ENCODE measurements around the gene ZDHHC14.
"Not testable (repeated sequence)": the region's sequence is repeated elsewhere in the genome, so short reads cannot be mapped to it uniquely, and the experiment has no call there.

Gene ZDHHC14

DNA sequence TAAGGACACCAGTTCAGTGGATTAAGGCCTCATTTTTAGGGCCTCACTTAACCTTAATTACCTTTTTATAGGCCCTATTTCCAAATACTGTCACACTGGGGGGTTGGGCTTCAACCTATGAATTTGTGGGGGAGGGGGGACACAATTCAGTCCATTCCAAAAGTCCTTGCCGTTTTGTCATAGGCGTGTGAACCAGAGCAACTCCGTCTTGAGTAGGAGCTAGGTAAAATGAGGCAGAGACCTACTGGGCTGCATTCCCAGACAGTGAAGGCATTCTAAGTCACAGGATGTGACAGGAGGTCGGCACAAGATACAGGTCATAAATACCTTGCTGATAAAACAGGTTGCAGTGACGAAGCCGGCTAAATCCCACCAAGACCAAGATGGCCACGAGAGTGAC lies 328.6 kb downstream of the ZDHHC14 start:
- DNase-seq: no peak

DNA sequence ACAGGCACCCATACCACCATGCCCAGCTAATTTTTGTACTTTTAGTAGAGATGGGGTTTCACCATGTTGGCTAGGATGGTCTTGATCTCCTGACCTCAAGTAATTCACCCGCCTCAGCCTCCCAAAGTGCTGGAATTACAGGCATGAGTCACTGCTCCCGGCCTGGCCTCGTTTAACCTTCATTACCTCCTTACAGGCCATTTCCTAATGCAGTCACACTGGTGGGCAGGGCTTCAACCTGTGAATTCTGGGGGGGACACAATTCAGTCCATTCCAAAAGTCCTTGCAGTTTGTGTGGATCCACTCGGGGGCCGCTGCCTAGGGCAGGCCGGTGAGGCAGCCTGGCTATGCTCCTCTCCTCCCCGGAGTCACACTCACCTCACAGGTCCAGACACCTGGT lies 329.6 kb downstream of the ZDHHC14 start:
- DNase-seq: no peak

DNA sequence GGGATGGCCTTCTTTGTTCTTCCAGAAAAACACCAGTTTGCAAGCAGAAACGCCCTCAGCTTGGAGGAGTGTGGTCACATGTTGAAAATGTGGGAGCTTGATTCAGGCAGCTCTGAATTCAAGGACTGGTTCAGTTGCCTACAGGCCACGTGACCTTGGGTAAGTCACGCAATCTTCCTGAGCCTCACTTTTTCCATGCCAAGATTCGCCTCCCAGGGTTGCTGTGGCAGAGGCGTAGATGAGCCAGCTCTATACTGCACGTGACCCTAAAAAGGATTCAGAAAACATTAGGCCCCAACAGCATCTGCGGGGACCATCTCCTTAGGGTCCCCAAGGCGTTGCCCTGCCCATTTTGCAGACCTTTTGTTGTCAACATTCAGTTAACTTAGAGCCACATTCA lies 330.1 kb downstream of the ZDHHC14 start:
- DNase-seq: no peak

DNA sequence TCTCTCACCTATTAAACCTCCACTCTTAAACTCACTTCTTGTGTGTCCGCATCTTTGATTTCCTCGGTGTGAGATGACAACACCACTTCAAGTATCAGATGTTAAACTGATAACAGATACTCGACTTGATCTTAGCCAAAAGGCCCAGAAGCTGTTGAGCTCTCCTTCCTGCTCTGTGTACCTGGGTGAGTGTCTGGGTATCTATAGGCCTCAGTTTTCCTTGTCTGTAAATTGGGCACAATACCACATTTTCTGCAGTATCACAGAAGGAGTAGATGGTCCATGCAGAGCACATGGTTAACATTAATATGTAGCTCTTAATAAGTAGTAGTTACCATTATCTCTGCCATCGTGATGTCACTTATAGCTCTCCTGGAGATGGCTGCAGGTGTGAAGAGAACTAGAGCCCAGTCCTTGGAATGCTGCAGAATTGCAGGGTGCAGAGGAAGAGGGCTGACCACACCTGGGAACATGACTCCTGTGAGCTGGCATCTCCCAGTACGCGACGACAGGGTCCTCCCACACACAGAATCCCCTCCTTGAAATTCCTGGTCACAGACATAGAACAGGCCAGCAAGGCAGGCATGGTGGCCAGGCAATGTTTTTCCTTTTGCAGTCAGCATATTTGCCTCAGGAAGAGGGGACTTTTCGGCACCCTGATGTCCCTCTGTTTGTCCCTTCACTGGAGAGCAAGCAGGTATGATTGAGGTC lies 331.8 kb downstream of the ZDHHC14 start:
- DNase-seq: no peak

DNA sequence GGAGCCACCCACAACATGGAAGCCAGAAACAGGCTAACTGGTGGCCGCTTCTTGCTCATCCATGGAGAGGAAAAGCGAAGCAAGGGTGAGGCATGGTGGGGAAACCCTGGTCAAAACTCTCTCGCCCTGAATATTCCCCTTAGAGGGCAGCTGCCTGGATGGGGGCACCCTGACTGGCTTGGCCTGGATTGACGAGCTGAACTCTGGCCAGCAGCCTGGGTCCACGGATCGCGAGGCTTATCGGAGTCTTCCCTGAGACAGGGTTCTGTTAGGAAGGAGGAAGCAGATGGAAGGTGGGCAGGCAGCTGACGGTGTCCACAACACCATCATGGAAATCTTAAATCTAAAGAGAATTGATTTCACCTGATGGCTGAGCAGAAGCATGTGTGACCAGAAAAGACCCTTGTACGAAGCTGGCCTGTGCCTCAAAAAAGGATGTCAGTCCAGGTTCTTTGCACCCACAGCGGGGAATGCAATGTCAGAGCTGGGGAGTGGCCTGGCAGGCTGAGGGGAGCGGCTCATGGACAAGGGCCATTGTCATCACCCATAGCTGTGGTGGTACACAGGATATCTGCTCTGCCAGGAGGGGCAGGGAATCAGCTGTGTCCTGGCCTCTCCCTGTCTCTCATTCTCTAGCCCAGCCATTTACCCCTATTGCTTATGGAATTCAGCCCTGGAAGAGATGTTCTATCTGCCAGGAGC lies 332.6 kb downstream of the ZDHHC14 start:
- no peak for DNase-seq

DNA sequence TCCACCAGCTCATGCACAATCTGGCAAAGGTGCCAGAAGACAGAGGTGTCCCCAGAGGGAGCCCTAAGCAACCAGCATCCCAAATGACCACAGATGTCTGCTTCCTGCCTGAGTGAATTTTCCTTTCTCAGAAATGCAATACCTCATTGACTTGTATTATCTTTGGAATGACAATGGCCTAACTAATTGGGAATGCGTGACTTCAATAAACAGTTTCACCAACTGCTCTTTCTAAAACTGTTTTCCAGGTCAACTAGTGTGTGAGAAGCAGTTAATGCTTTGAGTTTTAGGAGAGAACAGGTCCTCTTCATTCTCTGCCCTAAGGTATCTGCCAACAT lies 333.1 kb downstream of the ZDHHC14 start:
- DNase-seq: no peak

DNA sequence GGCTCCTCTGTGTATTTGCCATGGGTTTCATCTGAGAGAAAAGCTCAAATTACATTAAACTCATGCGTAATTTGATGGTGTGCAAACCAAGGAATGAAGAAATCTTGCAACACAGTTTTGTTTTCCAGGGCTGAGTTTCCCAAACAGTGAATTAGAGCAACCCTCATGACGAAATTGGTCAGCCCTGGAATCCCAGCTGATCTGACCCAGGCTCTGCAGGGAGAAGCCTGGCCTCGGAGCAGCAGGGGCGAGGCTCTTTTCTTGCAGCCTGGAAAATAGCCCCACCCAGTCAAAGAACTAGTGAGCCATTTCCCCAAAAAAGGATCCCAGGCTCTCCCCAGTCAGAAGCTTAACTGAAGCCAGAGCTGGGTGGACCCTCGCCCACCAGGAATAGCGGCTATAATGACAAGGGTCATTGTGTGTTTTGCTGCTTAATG lies 334.8 kb downstream of the ZDHHC14 start:
- no peak for DNase-seq

DNA sequence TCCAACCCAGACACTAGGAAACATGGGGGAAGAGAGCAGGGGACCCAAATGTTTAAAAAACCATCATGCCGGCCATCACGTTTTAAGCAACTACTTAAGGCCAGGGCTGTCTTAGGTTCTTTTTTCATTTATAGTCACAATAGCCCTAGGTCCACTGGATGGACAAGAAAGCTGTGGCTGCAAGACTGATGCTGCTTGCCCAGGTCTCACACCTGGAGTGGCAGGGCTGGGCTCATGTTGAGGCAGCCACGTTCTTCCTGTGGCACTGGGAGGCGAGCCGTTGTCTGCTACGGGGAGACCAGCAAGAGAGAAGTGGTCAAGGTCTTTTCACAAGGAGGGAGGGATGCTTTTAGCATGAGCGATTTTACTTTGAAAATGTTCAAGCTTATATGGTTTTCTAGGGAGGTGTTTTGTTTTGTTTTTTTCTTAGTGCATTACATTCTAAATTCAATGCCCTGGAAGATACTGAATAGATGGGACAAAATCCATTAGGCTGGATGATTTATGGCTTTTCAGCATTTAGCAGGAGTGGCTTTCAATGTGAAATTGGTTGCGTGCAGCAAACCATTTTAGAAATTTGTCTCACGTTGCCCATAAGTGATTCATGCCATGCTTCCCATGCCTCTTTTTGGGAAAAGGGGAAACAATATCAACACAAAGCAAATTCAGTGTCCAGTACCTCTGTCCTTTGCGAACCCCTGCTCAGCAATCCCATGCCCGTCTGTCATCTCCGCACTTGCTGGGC lies 335.4 kb downstream of the ZDHHC14 start:
- DNase-seq: no peak

DNA sequence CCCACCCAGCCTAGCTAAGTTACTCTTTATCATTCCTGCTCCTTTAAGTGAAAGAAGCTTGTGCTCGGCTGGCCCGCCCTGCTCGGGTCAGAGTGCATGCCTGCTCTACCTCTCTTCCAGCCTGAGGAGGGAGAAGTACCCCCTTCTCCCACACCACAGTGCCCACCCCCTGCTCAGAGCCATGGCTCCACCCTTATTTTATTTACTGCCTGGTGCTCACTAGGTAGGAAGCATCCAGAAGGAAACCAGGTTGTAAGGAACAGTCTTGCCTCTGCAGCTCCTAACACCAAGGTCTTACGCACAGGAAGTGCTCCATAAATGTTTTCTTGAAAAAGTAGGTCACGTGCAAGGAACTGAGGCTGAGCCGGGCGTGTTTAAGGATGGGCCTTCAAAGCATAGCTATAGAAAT lies 336.4 kb downstream of the ZDHHC14 start:
- DNase-seq: no peak

DNA sequence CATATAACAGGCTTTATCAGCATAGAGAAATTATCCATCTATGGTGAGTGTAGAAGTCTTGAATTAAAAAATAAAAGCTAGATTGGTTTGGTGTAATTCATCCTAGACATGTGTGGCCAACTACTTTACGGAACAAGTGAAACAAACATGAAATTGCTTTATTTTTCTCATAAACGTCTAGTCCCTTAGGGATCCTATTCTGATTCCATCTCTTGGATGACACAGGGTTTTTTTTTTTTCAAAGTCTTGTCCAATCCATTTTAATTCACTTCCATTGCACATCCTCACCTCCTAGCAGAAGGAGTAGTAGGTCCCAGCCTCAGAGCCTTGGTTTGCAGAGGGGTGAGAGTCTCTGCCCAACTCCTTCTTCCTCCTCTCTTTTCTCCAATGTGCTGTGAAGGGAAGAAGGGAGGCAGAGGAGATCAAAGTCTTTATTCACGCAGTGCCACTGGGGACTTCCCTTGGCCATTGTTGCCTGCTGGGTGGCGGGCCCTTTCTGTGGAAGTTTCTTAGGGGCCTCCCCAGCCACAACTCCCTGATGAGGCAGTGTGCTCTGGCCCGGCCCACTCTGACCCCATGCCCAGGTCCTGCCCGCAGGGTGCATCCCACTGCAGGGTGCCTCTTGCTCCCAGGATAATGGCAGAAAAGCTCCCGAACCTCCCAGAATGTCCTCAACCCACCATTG lies 337.7 kb downstream of the ZDHHC14 start:
- DNase-seq: no peak

DNA sequence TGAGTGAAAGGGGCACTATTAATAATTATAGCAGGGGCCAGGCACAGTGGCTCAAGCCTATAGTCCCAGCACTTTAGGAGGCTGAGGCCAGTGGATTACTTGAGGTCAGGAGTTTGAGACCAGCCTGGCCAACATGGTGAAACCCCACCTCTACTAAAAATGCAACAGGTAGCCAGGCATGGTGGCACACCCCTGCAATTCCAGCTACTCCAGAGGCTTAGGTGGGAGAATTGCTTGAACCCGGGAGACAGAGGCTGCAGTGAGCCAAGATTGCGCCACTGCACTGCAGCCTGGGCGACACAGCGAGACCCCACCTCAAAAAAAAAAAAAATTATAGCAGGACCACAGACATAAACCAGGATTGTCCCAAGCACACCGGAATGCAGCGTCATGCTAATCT lies 340.0 kb downstream of the ZDHHC14 start:
- DNase-seq: not testable (repeated sequence)

DNA sequence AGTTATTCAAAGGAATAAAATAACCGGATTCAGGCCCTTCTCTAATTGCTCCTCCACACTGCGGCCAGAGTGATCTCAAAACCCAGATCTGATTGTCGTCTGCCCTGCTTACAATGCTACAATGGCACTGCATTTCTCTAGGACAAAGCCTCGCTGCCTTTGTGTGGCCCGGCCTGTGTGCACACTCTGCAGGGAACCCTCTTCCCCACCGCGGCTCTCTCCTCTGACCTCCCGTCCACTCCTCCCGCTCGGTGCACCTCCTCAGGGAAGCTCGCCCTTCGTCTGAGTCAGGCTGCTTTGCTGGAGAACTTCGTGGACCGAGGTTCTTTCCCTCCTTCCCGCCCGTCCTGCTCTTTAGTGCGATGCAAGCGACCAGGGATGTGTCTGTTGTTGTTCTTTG lies 340.4 kb downstream of the ZDHHC14 start:
- no peak for DNase-seq

DNA sequence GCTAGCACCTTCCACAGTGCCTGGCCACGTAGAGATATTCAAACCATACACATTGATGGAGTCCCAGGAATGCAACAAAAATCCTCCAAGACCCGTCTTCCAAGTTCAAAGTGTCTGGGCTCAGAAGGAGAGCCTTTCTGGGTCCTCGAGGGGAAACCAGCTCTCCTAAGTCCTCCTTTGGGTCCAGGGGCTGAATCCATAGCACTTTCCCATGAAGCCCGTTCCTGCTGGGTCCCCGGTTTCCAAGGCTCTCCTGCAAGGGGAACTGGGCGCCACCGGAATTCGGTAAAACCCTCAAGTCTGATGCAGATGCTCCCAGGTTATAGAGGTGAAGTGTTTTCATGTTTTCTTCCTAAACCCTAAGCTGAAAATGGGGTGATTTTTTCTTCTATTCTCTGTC lies 340.8 kb downstream of the ZDHHC14 start:
- DNase-seq: no peak

DNA sequence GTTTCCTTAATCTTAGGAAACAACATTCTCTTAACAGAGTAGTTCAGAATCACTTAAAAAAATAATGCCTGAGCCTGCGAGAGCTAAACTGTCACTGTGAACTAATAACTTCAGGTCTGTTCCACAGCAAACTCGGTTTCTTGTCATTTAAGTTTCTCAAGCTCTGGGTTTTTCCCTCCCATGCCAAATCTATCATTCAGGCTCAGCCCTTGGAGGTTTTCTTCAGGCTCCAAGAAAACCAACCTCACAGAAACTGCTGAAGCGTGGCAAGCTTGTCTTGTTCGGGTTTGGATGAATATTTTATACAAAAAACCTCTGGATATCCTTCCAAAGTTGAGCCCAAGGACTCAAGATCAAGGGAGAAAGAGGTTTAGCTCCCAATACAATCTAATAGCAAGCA lies 342.4 kb downstream of the ZDHHC14 start:
- DNase-seq: no peak

DNA sequence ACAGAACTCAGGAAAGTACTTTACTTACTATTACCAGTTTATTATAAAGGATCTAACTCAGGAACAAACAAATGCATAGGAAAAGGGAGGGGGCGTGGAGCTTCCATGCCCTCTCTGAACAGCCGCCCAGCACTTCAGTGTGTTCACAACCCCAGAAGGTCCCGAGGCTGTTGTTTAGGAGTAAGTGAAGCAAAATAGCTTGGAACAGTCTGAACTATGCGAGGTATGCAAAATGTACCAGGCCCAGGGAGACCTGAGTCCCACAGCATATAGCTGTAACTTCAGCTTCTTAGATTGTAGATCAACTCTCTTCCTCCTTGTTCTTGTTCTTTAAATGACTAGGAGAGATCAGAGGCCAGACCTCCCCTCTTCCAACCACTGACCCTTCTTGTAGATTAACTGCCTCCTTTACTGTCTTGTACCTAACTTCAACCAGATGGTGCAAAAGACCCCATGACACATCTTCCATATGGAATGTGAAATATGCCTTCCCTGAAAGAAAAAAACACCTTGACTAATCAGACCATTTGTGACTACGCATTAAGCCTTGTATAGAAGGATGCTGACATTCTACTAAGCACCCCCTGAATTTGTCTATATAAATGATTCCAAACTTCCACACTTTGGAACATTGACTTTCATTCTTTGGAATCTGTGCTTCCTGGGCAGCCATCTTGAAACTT lies 343.3 kb downstream of the ZDHHC14 start:
- DNase-seq: no peak

DNA sequence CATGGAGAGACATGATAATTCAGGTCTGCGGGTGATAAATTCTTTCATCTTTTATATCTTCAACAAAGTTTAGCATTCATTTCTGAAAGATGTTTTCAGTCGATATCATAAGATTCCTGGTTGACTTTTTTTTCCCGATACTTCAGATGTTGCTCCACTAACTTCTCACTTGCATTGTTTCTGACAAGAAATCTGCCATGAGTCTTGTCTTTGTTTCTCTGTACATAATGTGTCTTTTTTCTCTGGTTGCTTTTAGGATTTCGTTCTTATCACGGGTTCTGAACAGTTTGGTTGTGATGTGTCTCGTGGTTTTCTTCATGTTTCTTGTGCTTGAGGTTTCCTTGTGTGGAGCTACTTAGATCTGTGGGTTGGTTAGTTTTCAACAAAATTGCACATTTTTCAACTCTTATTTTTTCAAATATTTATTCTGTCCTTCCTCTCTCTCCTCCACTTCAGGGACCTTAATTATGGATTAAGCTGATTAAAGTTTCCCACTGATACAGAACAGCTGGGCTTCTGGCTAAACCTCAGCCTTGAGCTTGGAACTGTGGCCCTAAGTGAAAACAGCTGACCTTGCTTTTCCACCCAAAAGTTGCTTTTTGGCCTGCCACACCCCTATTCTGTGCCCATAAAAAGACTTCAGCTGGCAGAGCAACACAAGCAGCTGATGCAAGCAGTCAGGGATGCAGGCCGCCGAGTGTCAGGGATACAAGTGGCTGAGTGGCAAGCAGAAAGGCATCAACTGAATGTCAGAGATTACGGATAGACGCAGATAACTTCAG lies 344.2 kb downstream of the ZDHHC14 start:
- no peak for DNase-seq

DNA sequence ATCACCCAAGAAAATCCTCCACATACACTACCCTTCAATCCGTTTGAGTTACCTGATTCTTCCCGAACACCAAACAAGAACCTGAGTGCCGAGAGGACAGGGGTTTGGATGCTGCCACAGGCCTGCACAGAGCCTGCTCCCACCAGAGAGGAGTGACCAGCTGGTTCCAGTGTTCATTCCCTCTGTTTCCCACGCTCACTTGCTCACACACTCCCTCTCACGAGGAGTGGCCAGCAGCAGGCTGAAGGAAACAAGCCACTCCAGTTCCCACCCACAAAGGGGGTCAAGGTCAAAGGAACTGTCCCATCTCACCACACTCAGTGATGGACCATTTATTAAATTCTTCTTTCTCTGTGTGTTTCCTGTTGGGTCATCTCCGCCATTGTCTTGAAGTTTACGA lies 344.8 kb downstream of the ZDHHC14 start:
- DNase-seq: no peak

DNA sequence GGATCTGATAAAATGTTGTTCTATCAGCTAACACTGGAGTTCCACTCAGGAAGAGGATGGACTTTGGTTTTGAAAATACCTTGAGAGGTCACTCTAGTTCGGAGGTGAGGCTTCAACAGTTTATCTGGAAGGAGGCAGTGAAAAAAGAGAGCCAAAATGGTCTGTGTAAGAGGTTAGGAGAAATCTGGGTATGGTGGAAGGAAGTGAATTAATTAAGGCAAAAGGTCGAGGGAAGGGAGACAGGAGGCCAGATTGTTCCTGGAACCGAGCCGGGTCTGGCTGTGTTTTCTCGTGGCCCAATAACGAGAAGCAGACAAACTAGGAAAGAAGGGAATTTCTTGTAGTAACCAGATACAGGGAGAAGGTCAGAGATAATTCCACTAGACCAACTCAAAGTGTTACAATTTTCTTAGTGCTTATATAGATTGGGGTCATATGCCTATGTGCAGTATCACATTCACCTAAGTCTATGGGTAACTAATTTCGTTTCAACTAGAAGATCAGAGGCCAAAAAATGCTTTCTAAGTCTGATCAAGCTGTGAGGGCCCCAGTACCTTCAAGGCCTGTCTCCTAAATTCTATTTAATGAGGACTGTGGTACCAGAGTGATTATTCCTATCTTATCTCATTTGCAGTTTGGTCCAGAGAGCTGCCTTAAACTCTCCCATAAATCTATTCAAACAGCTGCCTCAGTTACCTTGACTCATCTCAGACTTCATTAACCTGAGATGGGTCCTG lies 346.1 kb downstream of the ZDHHC14 start:
- DNase-seq: no peak
